Activated CD8-positive, alpha-beta memory T cell treated with anti-CD3 and anti-CD28 coated beads for 24 hours (primary cell): ENCODE results near the gene PLEKHJ1.

Source experiments
- DNase-seq: peaks from one replicate; pipeline ENCODE4 v3.0.0-alpha.2; 2020

Gene PLEKHJ1

GRCh38 chr19:2249010-2249866 lies 13.1 kb upstream of the PLEKHJ1 start, which contains the start of gene AMH:
Gene AMH, plus strand, starts transcription at chr19:2249323. Its CDS starts 10 bp downstream, at chr19:2249333.
- no peak for DNase-seq

- DNase-seq = no peak
Measured at GRCh38 chr19:2248136-2249009, 12.2 kb upstream of the PLEKHJ1 start.

GRCh38 chr19:2247433-2248101 lies 11.4 kb upstream of the PLEKHJ1 start:
- no peak for DNase-seq

- no peak for DNase-seq
Measured at GRCh38 chr19:2246801-2247361, 10.8 kb upstream of the PLEKHJ1 start.

- no peak for DNase-seq
Measured at GRCh38 chr19:2246014-2246620, 10.0 kb upstream of the PLEKHJ1 start.

GRCh38 chr19:2245273-2245672 lies 9.1 kb upstream of the PLEKHJ1 start:
- no peak for DNase-seq

GRCh38 chr19:2244486-2244885 lies 8.4 kb upstream of the PLEKHJ1 start:
- DNase-seq = no peak

GRCh38 chr19:2244125-2244411 lies 7.9 kb upstream of the PLEKHJ1 start:
- DNase-seq = no peak

GRCh38 chr19:2243274-2244124 lies 7.4 kb upstream of the PLEKHJ1 start:
- no peak for DNase-seq

- no peak for DNase-seq
Measured at GRCh38 chr19:2242816-2243215, 6.7 kb upstream of the PLEKHJ1 start.

GRCh38 chr19:2242092-2242537 lies 6.0 kb upstream of the PLEKHJ1 start:
- no peak for DNase-seq

- no peak for DNase-seq
Measured at GRCh38 chr19:2240881-2241760, 5.0 kb upstream of the PLEKHJ1 start.

- no peak for DNase-seq
Measured at GRCh38 chr19:2239771-2240770, 3.9 kb upstream of the PLEKHJ1 start.

- no peak for DNase-seq
Measured at GRCh38 chr19:2239173-2239572, 3.0 kb upstream of the PLEKHJ1 start.

GRCh38 chr19:2237869-2238153 lies 1.7 kb upstream of the PLEKHJ1 start:
- no peak for DNase-seq

- no peak for DNase-seq
Measured at GRCh38 chr19:2237051-2237868, 1.1 kb upstream of the PLEKHJ1 start.

GRCh38 chr19:2236064-2236313 lies 140 bp downstream of the PLEKHJ1 start:
- no peak for DNase-seq

GRCh38 chr19:2235381-2236063 lies 607 bp downstream of the PLEKHJ1 start:
- peak; percentile 71 for DNase-seq
